Measurements from ENCODE around the gene ERLEC1.

DNA sequence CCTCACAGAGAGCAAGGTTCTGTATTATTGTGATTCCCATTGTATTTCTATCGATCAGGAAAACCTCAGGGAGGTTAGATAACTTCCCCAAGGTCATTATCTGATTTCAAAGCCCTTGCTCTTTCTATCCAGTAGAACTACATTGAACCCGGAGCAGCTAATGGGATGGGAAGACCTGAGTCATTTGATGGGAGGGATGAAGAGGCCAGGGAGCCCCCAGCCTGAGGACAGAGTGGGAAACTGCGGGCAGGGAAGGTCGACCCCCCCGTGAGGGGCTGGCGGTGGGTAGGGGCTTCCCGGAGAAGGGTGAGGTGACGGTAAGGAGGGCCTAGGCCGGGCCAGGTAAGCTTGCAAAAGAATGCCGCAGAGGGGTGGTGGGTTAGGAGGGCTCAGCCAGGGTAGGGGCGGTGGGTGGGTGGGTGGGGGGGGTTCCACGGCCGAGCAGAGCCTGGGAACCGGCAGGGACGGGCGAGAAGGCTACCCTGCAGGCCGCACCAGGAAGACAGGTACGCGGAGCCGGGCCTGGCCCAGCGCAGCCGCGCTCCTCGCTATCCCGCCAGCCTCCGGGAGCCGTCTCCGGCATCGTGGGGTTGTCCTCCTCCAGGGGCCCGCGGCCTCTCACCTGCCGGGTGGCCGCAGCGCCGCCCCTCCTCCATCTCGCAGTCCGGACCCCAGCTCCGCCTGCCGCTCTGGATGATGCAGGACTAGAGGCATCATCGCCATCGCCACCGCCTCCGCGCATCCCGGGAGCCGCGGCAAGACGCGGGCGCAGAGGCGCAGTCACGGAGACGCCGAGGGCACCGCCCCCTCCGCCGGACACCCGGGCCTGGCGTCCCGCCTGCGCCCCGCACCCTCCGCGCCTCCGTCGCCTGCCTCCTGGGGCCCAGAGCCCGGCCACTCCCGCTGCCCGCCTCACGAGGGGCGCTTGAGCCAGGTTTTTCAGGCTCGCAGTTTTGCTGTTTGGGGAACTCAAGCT lies 72.7 kb downstream of the ERLEC1 start, which contains the start of gene GPR75:
- TF ChIP-seq POLR2A (IDR thresholded peaks at IDR 0.05) = no peak
- TF ChIP-seq, protein P1, sequence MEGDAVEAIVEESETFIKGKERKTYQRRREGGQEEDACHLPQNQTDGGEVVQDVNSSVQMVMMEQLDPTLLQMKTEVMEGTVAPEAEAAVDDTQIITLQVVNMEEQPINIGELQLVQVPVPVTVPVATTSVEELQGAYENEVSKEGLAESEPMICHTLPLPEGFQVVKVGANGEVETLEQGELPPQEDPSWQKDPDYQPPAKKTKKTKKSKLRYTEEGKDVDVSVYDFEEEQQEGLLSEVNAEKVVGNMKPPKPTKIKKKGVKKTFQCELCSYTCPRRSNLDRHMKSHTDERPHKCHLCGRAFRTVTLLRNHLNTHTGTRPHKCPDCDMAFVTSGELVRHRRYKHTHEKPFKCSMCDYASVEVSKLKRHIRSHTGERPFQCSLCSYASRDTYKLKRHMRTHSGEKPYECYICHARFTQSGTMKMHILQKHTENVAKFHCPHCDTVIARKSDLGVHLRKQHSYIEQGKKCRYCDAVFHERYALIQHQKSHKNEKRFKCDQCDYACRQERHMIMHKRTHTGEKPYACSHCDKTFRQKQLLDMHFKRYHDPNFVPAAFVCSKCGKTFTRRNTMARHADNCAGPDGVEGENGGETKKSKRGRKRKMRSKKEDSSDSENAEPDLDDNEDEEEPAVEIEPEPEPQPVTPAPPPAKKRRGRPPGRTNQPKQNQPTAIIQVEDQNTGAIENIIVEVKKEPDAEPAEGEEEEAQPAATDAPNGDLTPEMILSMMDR (IDR thresholded peaks at IDR 0.05) = no peak
- TF ChIP-seq POLR2AphosphoS5 (IDR thresholded peaks at IDR 0.05) = peak in 1 of 4 donors; percentile 31
- no peak for TF ChIP-seq EP300 (IDR thresholded peaks at IDR 0.05)
